H1 (cell line): ENCODE data around the gene CHD9. TPM values are rescaled to one million over a fixed set of nuclear protein-coding genes. Genes with fewer than 3 reads are reported as not detected.

Source experiments
- CTCF ChIA-PET: fragments of 300-600 bp; sonication (Branson Sonifier 250); formaldehyde crosslinking; loops from one replicate; lab custom pipeline; 2021; ENCODE audit not compliant: partially characterized antibody; lab: Charles Lee
- POLR2A ChIA-PET: fragments of 300-600 bp; sonication (Branson Sonifier 250); formaldehyde crosslinking; loops from one replicate; lab custom pipeline; 2021; ENCODE audit warnings: inconsistent platforms; ENCODE audit not compliant: partially characterized antibody; lab: Charles Lee
- DNase-seq, 2 experiments: peaks; one replicate each; pipeline versions ENCODE4 v3.0.0 to v3.0.0-alpha.2; 2010 to 2022; ENCODE audit warnings: low spot score in 2 of 2, low read depth in 1 of 2, mixed read lengths in 1 of 2
- FAIRE-seq: peaks from 2 replicates; lab custom pipeline; 2011; peaks lifted over from hg19 to GRCh38; lab: Jason Lieb, UNC
- H2AFZ ChIP-seq: 2 replicates; pipeline ENCODE4 v1.8.1; 2012; ENCODE audit warnings: low read length, inconsistent platforms
- H2AK5ac ChIP-seq: 2 replicates; pipeline ENCODE4 v1.6.1; 2013; ENCODE audit warnings: low read depth, low read length
- H2BK120ac ChIP-seq: replicated peaks from 2 replicates; pipeline ENCODE3; 2013; ENCODE audit warnings: low read depth, low read length, inconsistent platforms
- H2BK12ac ChIP-seq: 2 replicates; pipeline ENCODE4 v1.6.1; 2013; ENCODE audit warnings: low read depth, low read length
- H2BK15ac ChIP-seq: 2 replicates; pipeline ENCODE4 v1.6.1; 2013; ENCODE audit warnings: low read length
- H2BK20ac ChIP-seq: 2 replicates; pipeline ENCODE4 v1.6.1; 2013; ENCODE audit warnings: low read length
- H2BK5ac ChIP-seq: 2 replicates; pipeline ENCODE4 v1.6.1; 2013; ENCODE audit warnings: low read depth, low read length
- H3K14ac ChIP-seq: 2 replicates; pipeline ENCODE4 v1.6.1; 2013; ENCODE audit warnings: inconsistent platforms; ENCODE audit not compliant: insufficient read length
- H3K18ac ChIP-seq: 2 replicates; pipeline ENCODE4 v1.6.1; 2013; ENCODE audit warnings: low read length; ENCODE audit errors: extremely low read depth
- H3K23ac ChIP-seq: 2 replicates; pipeline ENCODE4 v1.6.1; 2013; ENCODE audit warnings: inconsistent platforms; ENCODE audit not compliant: insufficient read length
- H3K23me2 ChIP-seq: 2 replicates; pipeline ENCODE4 v1.6.1; 2013; ENCODE audit warnings: low read depth, low read length
- H3K27ac ChIP-seq: 2 replicates; pipeline ENCODE4 v1.6.1; 2011; ENCODE audit warnings: low read depth, low read length, inconsistent platforms
- H3K27me3 ChIP-seq, 4 experiments: replicated peaks in 1 of 4; 1 replicate in 1 of 4; 2 replicates in 3 of 4; pipeline versions ENCODE4 v1.6.1 to v1.8.1; 2011 to 2013; ENCODE audit warnings: low read length in 3 of 4, mild to moderate bottlenecking in 3 of 4, inconsistent platforms in 2 of 4, mixed read lengths in 2 of 4, moderate library complexity in 1 of 4; ENCODE audit not compliant: control insufficient read depth in 3 of 4, insufficient read depth in 3 of 4; ENCODE audit errors: extremely low read depth in 1 of 4
- H3K36me3 ChIP-seq, 4 experiments: 2 replicates each; pipeline versions ENCODE4 v1.6.1 to v1.8.1; 2011 to 2013; ENCODE audit warnings: mild to moderate bottlenecking in 4 of 4, low read length in 3 of 4, moderate library complexity in 2 of 4, control low read depth in 1 of 4, inconsistent platforms in 1 of 4; ENCODE audit not compliant: insufficient read depth in 4 of 4, control insufficient read depth in 2 of 4
- H3K4ac ChIP-seq: replicated peaks from 2 replicates; pipeline ENCODE3; 2013; ENCODE audit warnings: low read length, low read depth, mixed read lengths, inconsistent platforms; ENCODE audit not compliant: insufficient read length
- H3K4me1 ChIP-seq, 4 experiments: replicated peaks in 1 of 4; 1 replicate in 1 of 4; 2 replicates in 3 of 4; pipeline versions ENCODE4 v1.6.1 to v1.8.1; 2011 to 2013; ENCODE audit warnings: low read length in 3 of 4, inconsistent platforms in 2 of 4, mixed read lengths in 1 of 4; ENCODE audit not compliant: insufficient read depth in 4 of 4, control insufficient read depth in 3 of 4
- H3K4me2 ChIP-seq, 2 experiments: 2 replicates each; pipeline versions ENCODE4 v1.6.1 to v1.8.1; 2011 to 2013; ENCODE audit warnings: low read depth in 2 of 2, low read length in 2 of 2, control low read depth in 1 of 2, inconsistent platforms in 1 of 2, mild to moderate bottlenecking in 1 of 2; ENCODE audit not compliant: insufficient read depth in 1 of 2
- H3K4me3 ChIP-seq, 4 experiments: fragments of 200-600, 300-600 bp in 1 of 4; sonication (generic), shearing (Covaris generic), sonication (Bioruptor Twin) in 1 of 4; 2 replicates each; pipeline versions ENCODE4 v1.5.1 to v1.8.1; 2011 to 2016; ENCODE audit warnings: low read length in 4 of 4, low read depth in 3 of 4, control low read depth in 2 of 4, inconsistent platforms in 2 of 4, mild to moderate bottlenecking in 2 of 4, mixed read lengths in 1 of 4, moderate library complexity in 1 of 4; ENCODE audit not compliant: insufficient read depth in 2 of 4; ENCODE audit errors: extremely low read depth in 1 of 4
- H3K56ac ChIP-seq: replicated peaks from 2 replicates; pipeline ENCODE3; 2013; ENCODE audit warnings: low read depth, mild to moderate bottlenecking, mixed read lengths, low read length, inconsistent platforms; ENCODE audit not compliant: insufficient read length
- H3K79me1 ChIP-seq: 2 replicates; pipeline ENCODE4 v1.6.1; 2013; ENCODE audit warnings: low read depth, low read length, control low read depth
- H3K79me2 ChIP-seq, 2 experiments: 2 replicates each; pipeline versions ENCODE4 v1.6.1 to v1.8.1; 2012 to 2013; ENCODE audit warnings: low read length in 2 of 2, mild to moderate bottlenecking in 2 of 2, inconsistent platforms in 1 of 2; ENCODE audit not compliant: insufficient read depth in 2 of 2, control insufficient read depth in 1 of 2
- H3K9ac ChIP-seq, 4 experiments: replicated peaks in 1 of 4; 1 replicate in 1 of 4; 2 replicates in 3 of 4; pipeline versions ENCODE4 v1.6.1 to v1.8.1; 2011 to 2013; ENCODE audit warnings: low read depth in 3 of 4, low read length in 3 of 4, control low read depth in 2 of 4, mild to moderate bottlenecking in 2 of 4, moderate library complexity in 2 of 4, inconsistent platforms in 1 of 4; ENCODE audit errors: extremely low read depth in 1 of 4
- H3K9me3 ChIP-seq, 2 experiments: 2 replicates each; pipeline versions ENCODE4 v1.6.1 to v1.8.1; 2012 to 2013; ENCODE audit warnings: mild to moderate bottlenecking in 2 of 2, moderate library complexity in 2 of 2, control low read depth in 1 of 2, inconsistent platforms in 1 of 2, low read depth in 1 of 2, low read length in 1 of 2, mixed read lengths in 1 of 2; ENCODE audit not compliant: insufficient read depth in 2 of 2
- H4K20me1 ChIP-seq, 2 experiments: replicated peaks in 1 of 2; 2 replicates each; pipeline versions ENCODE3 to v1.8.1; 2011 to 2013; ENCODE audit warnings: inconsistent platforms in 2 of 2, low read length in 2 of 2, mild to moderate bottlenecking in 1 of 2; ENCODE audit not compliant: insufficient read depth in 2 of 2, control insufficient read depth in 1 of 2
- H4K5ac ChIP-seq: 2 replicates; pipeline ENCODE4 v1.6.1; 2013; ENCODE audit warnings: low read length, low read depth, mixed read lengths, inconsistent platforms; ENCODE audit not compliant: insufficient read length
- H4K8ac ChIP-seq: 2 replicates; pipeline ENCODE4 v1.8.0; 2013; ENCODE audit warnings: mild to moderate bottlenecking, moderate library complexity, low read length, inconsistent platforms; ENCODE audit not compliant: insufficient read depth; ENCODE audit errors: extremely low read depth
- H4K91ac ChIP-seq: replicated peaks from 2 replicates; pipeline ENCODE3; 2013; ENCODE audit warnings: low read length, mixed read lengths, inconsistent platforms; ENCODE audit not compliant: insufficient read length
- CBX5 ChIP-seq: fragments of 300-800, 300-1000 bp; sonication (generic); IDR thresholded peaks from 2 replicates; pipeline ENCODE4 v1.7.1; 2016; ENCODE audit warnings: antibody characterized with exemption, low read length, low read depth
- CEBPB ChIP-seq: IDR thresholded peaks from 2 replicates; pipeline ENCODE4 v1.6.1; 2012; ENCODE audit warnings: low read depth, low read length
- CHD1 ChIP-seq: IDR thresholded peaks from 2 replicates; pipeline ENCODE4 v1.6.1; 2012; ENCODE audit warnings: low read depth, low read length, improper control_type of control experiment
- CREB1 ChIP-seq: IDR thresholded peaks from 2 replicates; pipeline ENCODE4 v1.6.1; 2012; ENCODE audit warnings: inconsistent platforms
- EZH2 ChIP-seq: fragments of 200-600 bp; sonication (generic); IDR thresholded peaks from 2 replicates; pipeline ENCODE4 v1.7.1; 2012; ENCODE audit warnings: low read depth, mild to moderate bottlenecking, moderate library complexity, low read length, inconsistent platforms; ENCODE audit not compliant: severe bottlenecking
- GABPA ChIP-seq: IDR thresholded peaks from 2 replicates; pipeline ENCODE4 v1.6.1; 2011; ENCODE audit warnings: mild to moderate bottlenecking, low read length, moderate library complexity, borderline replicate concordance; ENCODE audit not compliant: insufficient read depth
- JUN ChIP-seq: IDR thresholded peaks from 2 replicates; pipeline ENCODE4 v1.6.1; 2011; ENCODE audit warnings: low read depth, mild to moderate bottlenecking, improper control_type of control experiment, low read length
- KDM4A ChIP-seq: IDR thresholded peaks from one replicate; pipeline ENCODE4 v1.7.1; 2012; ENCODE audit warnings: low read depth, mild to moderate bottlenecking, moderate library complexity, low read length, inconsistent platforms; ENCODE audit not compliant: severe bottlenecking
- MAX ChIP-seq: IDR thresholded peaks from 2 replicates; pipeline ENCODE4 v1.6.1; 2012; ENCODE audit warnings: inconsistent platforms
- SP2 ChIP-seq: IDR thresholded peaks from 2 replicates; pipeline ENCODE4 v1.6.1; 2012; ENCODE audit warnings: mild to moderate bottlenecking, low read length, inconsistent platforms
- SRF ChIP-seq: IDR thresholded peaks from 2 replicates; pipeline ENCODE4 v1.6.1; 2011; ENCODE audit warnings: mild to moderate bottlenecking, low read depth, low read length, moderate library complexity
- SUZ12 ChIP-seq: fragments of 200-600 bp; sonication (generic); IDR thresholded peaks from 2 replicates; pipeline ENCODE4 v1.6.1; 2012; ENCODE audit warnings: mild to moderate bottlenecking, inconsistent platforms, low read length, moderate library complexity, mixed read lengths
- TAF1 ChIP-seq: IDR thresholded peaks from 2 replicates; pipeline ENCODE4 v1.6.1; 2011; ENCODE audit warnings: mild to moderate bottlenecking, low read depth, low read length
- WGBS, 2 experiments: shearing (Covaris generic) in 1 of 2; methylation state at CpG; one replicate each; pipeline versions ENCODE4 v1.1.6 to v1.1.7; 2013 to 2015; ENCODE audit warnings: low lambda C conversion rate in 2 of 2, mixed read lengths in 2 of 2, inconsistent platforms in 1 of 2, low coverage in 1 of 2, missing lambda C conversion rate in 1 of 2; ENCODE audit not compliant: insufficient replicate concordance in 2 of 2, insufficient coverage in 1 of 2, insufficient read length in 1 of 2; ENCODE audit errors: extremely low coverage in 1 of 2, missing lambda C conversion rate in 1 of 2; 5-methylcytosine and 5-hydroxymethylcytosine counted together
- polyA plus RNA-seq, 7 experiments: library from polyadenylated mRNA; depleted of rRNA in 3 of 7; stranded (reverse) in 5 of 7; unstranded in 2 of 7; fragments of >200 nt in 5 of 7; fragments of 200-250 nt in 2 of 7; gene quantifications; 1 replicate in 5 of 7; 2 replicates in 1 of 7; 4 replicates in 1 of 7; pipeline versions ENCODE4 v1.2.1 to v1.2.3, GENCODE V29; 2011 to 2013; ENCODE audit warnings: missing spikeins in 2 of 7, mixed read lengths in 2 of 7
- total RNA-seq: library from RNA; stranded (reverse); fragmentation: NEBNext Ultra II Directional; extraction: Animal tissue kit (Norgen Biotek cat#: 25700); gene quantifications from 2 replicates; pipeline ENCODE4 v1.2.1, GENCODE V29; 2021
- TF ChIP-seq, protein P1 (sequence below): IDR thresholded peaks from 2 replicates; pipeline ENCODE4 v1.6.1; 2011; ENCODE audit warnings: low read length, improper control_type of control experiment

CHD9 gene
- total and polyA plus RNA-seq, 2 of the 8 experiments (the other 6 are each of a cell fraction or from before 2014, with no cell fraction given) = 9.9 to 32.4 TPM

DNA sequence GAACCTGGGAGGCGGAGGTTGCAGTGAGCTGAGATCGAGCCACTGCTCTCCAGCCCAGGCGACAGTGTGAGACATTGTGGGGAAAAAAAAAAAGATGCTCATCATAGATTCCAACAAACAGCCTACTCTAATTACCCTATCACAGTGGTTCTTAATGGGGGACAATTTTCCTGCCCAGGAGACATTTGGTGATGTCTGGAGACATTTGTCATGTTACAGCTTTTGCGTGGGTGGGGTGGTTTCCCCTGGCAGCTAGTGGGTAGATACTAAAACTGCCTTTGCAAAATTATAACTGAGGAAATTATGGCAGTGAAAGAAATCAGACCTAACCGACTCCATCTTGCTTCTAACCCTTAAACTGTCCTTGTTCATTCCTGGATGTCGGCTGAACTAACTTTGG, 287.0 kb downstream of the CHD9 start:
- Histone ChIP-seq H3K4me3 (no peak overlapping the region), H3K23ac (no peak overlapping the region), H3K14ac (no peak overlapping the region), H3K4me2 (no peak overlapping the region), H3K79me2 (no peaks in the 10 kb centered on the region), H2BK20ac (no peak overlapping the region), H2AFZ (no peak overlapping the region), H3K56ac (no peak overlapping the region), H3K18ac (no peak overlapping the region), H3K79me1 (no peaks in the 10 kb centered on the region), H4K5ac (no peak overlapping the region), H2BK120ac (no peak overlapping the region), H2BK5ac (no peak overlapping the region), H3K36me3 (no peaks in the 10 kb centered on the region), H3K27ac (no peak overlapping the region), H2AK5ac (no peak overlapping the region), H2BK12ac (no peak overlapping the region), H4K91ac (no peak overlapping the region), H4K8ac (no peak overlapping the region), H3K9me3 (no peaks in the 10 kb centered on the region), H3K23me2 (no peaks in the 10 kb centered on the region; the same call in 1 of the 2 replicates), H3K4ac (no peak overlapping the region), H4K20me1 (no peaks in the 10 kb centered on the region), H3K9ac (no peak overlapping the region), H2BK15ac (no peak overlapping the region), H3K4me1 (no peaks in the 10 kb centered on the region), H3K27me3 (no peaks in the 10 kb centered on the region)
- DNase-seq = no peak
- POLR2A ChIA-PET = no interaction called here
- WGBS, 2 experiments = 93% methylated on average over 6 of the region's 6 CpGs; no CpG with 5 or more reads in 1 of the 2 experiments
- FAIRE-seq = no peak
- CTCF ChIA-PET = interaction anchor here (2.6 kb wide), 1 partner anchor 15 kb away, joined by 14 read pairs; no protein-coding TSS in a partner anchor
- TF ChIP-seq CBX5 (no peak), SUZ12 (no peak), CREB1 (no peak), GABPA (no peak), EZH2 (no peak), SP2 (no peak), KDM4A (no peak), JUN (no peak), CHD1 (no peak), MAX (no peak), TAF1 (no peak), CEBPB (no peak), SRF (no peak)
- TF ChIP-seq, protein P1, sequence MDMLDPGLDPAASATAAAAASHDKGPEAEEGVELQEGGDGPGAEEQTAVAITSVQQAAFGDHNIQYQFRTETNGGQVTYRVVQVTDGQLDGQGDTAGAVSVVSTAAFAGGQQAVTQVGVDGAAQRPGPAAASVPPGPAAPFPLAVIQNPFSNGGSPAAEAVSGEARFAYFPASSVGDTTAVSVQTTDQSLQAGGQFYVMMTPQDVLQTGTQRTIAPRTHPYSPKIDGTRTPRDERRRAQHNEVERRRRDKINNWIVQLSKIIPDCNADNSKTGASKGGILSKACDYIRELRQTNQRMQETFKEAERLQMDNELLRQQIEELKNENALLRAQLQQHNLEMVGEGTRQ = no peak
